Measurements from ENCODE around the gene RGL2. TPM values are rescaled to one million over a fixed set of nuclear protein-coding genes. Genes with fewer than 3 reads are reported as not detected.
"Not testable (repeated sequence)": the region's sequence is repeated elsewhere in the genome, so short reads cannot be mapped to it uniquely, and the experiment has no call there.

Gene RGL2
- total RNA-seq (2022) (70.7 and 71.3 TPM in 2 replicates), Bru-seq, nascent RNA (percentile 66 among the genes with signal in this experiment), BruChase-seq, experiment 1, labeled RNA remaining after a 2-hour chase (percentile 76 among the genes with signal in this experiment), BruChase-seq, experiment 2, labeled RNA remaining after a 6-hour chase (percentile 89 among the genes with signal in this experiment)
- long read RNA-seq, transcript RGL2-247 (18 exons, 3,278 nt): major isoform, 6 of 49 reads
- long read RNA-seq, partial matches to known transcripts: 12 of 49 reads
- long read RNA-seq, other reads (novel, unspliced or antisense): 31 of 49 reads

GRCh38 chr6:33298773-33299236, at the start of gene RGL2:
Gene RGL2 (minus strand): TSS chr6:33298942. CDS start chr6:33298610, 332 bp downstream.
- intact Hi-C loops (cut with micrococcal nuclease; ENCODE audit: unreplicated experiment): loop anchor here (1.0 to 5.0 kb wide), 3 partner anchors 13 to 128 kb away; no protein-coding TSS in a partner anchor
- BruUV-seq (replicated peaks): no TSS peak
- CTCF ChIA-PET: interaction anchor here (1.0 to 1.4 kb wide), 9 partner anchors 8 to 127 kb away, joined by 3 to 20 read pairs (median 8); partner anchors contain the start of genes PFDN6, RPS18, TAPBP and VPS52

GRCh38 chr6:33347816-33348215, 49.1 kb upstream of the RGL2 start:
- Mint-ChIP-seq H3K4me1 (ENCODE audit: low read depth, unreplicated experiment) (peaks cover 38% of the 10 kb centered on the region), H3K27ac (ENCODE audit: unreplicated experiment) (no peak overlapping the region), H3K27me3 (ENCODE audit: insufficient read depth, unreplicated experiment) (no peaks in the 10 kb centered on the region), H3K4me3 (ENCODE audit: unreplicated experiment) (no peak overlapping the region), H3K9me3 (ENCODE audit: unreplicated experiment) (no peaks in the 10 kb centered on the region), H3K36me3 (ENCODE audit: insufficient read depth, unreplicated experiment) (no peaks in the 10 kb centered on the region)
- H3K27me3 ChIP-seq (replicated peaks; ENCODE audit: control insufficient read depth, insufficient read depth, low read length): no peaks in the 10 kb centered on the region
- no peak for DNase-seq
- peaks cover 13% of the 10 kb centered on the region for H3K4me1 ChIP-seq
- ChIA-PET POLR2A (no interaction called here), CTCF (interaction anchor here (1.0 to 1.2 kb wide), 2 partner anchors 30 to 36 kb away, joined by 3 read pairs; no protein-coding TSS in a partner anchor)
- no peaks in the 10 kb centered on the region for H3K36me3 ChIP-seq (ENCODE audit: control insufficient read depth, insufficient read depth, low read length)
- H3K4me3 ChIP-seq (ENCODE audit: low read depth, low read length): no peak overlapping the region
- no TSS peak for BruUV-seq (replicated peaks)
- intact Hi-C loops (cut with micrococcal nuclease; ENCODE audit: unreplicated experiment): loop anchor here (5.0 kb wide), 1 partner anchor 36 kb away; the partner anchor contains the start of gene TAPBP
- no peaks in the 10 kb centered on the region for H3K9me3 ChIP-seq
- TF ChIP-seq CTCF (IDR thresholded peaks at IDR 0.05; ENCODE audit: insufficient read depth in 1 of 2, low read depth in 1 of 2, low read length in 1 of 2, severe bottlenecking in 1 of 2, unreplicated experiment in 1 of 2): no peak

More at GRCh38 chr6:33298773-33299236, at the start of gene RGL2:
- Mint-ChIP-seq H3K9me3 (ENCODE audit: unreplicated experiment) (no peaks in the 10 kb centered on the region), H3K4me3 (ENCODE audit: unreplicated experiment) (peak within 1 kb of the TSS; percentile 95), H3K4me1 (ENCODE audit: low read depth, unreplicated experiment) (peaks cover 13% of the 10 kb centered on the region), H3K36me3 (ENCODE audit: insufficient read depth, unreplicated experiment) (peaks cover 51% of the 10 kb centered on the region), H3K27ac (ENCODE audit: unreplicated experiment) (peak within 1 kb of the TSS; percentile 98), H3K27me3 (ENCODE audit: insufficient read depth, unreplicated experiment) (no peaks in the 10 kb centered on the region)
- Histone ChIP-seq H3K9me3 (no peaks in the 10 kb centered on the region), H3K4me1 (peaks cover 13% of the 10 kb centered on the region), H3K27me3 (replicated peaks; ENCODE audit: control insufficient read depth, insufficient read depth, low read length) (no peaks in the 10 kb centered on the region), H3K36me3 (ENCODE audit: control insufficient read depth, insufficient read depth, low read length) (no peaks in the 10 kb centered on the region; the same call in none of the 2 replicates), H3K4me3 (ENCODE audit: low read depth, low read length) (peak within 1 kb of the TSS; percentile 90)
- DNase-seq: peak; percentile 43 to 47
- TF ChIP-seq CTCF (IDR thresholded peaks at IDR 0.05; ENCODE audit: insufficient read depth in 1 of 2, low read depth in 1 of 2, low read length in 1 of 2, severe bottlenecking in 1 of 2, unreplicated experiment in 1 of 2): no peak
- POLR2A ChIA-PET: interaction anchor here (0.7 to 1.7 kb wide), 5 partner anchors 9 to 327 kb away, joined by 4 to 19 read pairs (median 8); partner anchors contain the start of genes PFDN6, RPS18, VPS52 and WDR46

- H3K36me3 ChIP-seq (ENCODE audit: control insufficient read depth, insufficient read depth, low read length); POLR2A ChIA-PET; BruUV-seq (replicated peaks); H3K36me3 Mint-ChIP-seq (ENCODE audit: insufficient read depth, unreplicated experiment); H3K27me3 Mint-ChIP-seq (ENCODE audit: insufficient read depth, unreplicated experiment); H3K27me3 ChIP-seq (replicated peaks; ENCODE audit: control insufficient read depth, insufficient read depth, low read length); H3K4me3 Mint-ChIP-seq (ENCODE audit: unreplicated experiment); H3K27ac Mint-ChIP-seq (ENCODE audit: unreplicated experiment); CTCF ChIA-PET; H3K9me3 ChIP-seq; DNase-seq; H3K4me3 ChIP-seq (ENCODE audit: low read depth, low read length); H3K9me3 Mint-ChIP-seq (ENCODE audit: unreplicated experiment): not testable (repeated sequence)
- intact Hi-C loops (cut with micrococcal nuclease; ENCODE audit: unreplicated experiment): loop anchor here (5.0 kb wide), 1 partner anchor 35 kb away; the partner anchor contains the start of gene TAPBP
- H3K4me1 ChIP-seq: peaks cover 13% of the 10 kb centered on the region
- H3K4me1 Mint-ChIP-seq (ENCODE audit: low read depth, unreplicated experiment): peaks cover 38% of the 10 kb centered on the region
Measured at GRCh38 chr6:33346972-33347371, 48.2 kb upstream of the RGL2 start.

Data from Caco-2 (cell line).